ENCODE results near the gene RFLNA. TPM values are rescaled to one million over a fixed set of nuclear protein-coding genes. Genes with fewer than 3 reads are reported as not detected.

RFLNA gene, protein sequence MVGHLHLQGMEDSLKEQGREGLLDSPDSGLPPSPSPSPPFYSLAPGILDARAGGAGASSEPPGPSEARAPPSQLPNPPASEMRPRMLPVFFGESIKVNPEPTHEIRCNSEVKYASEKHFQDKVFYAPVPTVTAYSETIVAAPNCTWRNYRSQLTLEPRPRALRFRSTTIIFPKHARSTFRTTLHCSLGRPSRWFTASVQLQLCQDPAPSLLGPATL
- not detected for polyA plus RNA-seq (2012; ENCODE audit: missing spikeins)

- no peak for DNase-seq (ENCODE audit: insufficient read length)
- no peak for TF ChIP-seq POLR2A (IDR thresholded peaks at IDR 0.05; ENCODE audit: low read depth, low read length)
- no peak for TF ChIP-seq TAF1 (IDR thresholded peaks at IDR 0.05; ENCODE audit: borderline replicate concordance, low read depth, low read length)
- TF ChIP-seq POLR2AphosphoS5 (IDR thresholded peaks at IDR 0.05; ENCODE audit: low read depth, low read length) = no peak
- FAIRE-seq = no peak
These were observed at the start of gene RFLNA for GRCh38 chr12:124294780-124295341. Gene RFLNA, plus strand, starts transcription at chr12:124295093. Its CDS starts 337 bp downstream, at chr12:124295430.

- no peak for FAIRE-seq
- no peak for DNase-seq (ENCODE audit: insufficient read length)
- TF ChIP-seq POLR2A (IDR thresholded peaks at IDR 0.05; ENCODE audit: low read depth, low read length) (no peak), TAF1 (IDR thresholded peaks at IDR 0.05; ENCODE audit: borderline replicate concordance, low read depth, low read length) (no peak), POLR2AphosphoS5 (IDR thresholded peaks at IDR 0.05; ENCODE audit: low read depth, low read length) (no peak)
These were observed 47.6 kb upstream of the RFLNA start for GRCh38 chr12:124247331-124247730.

DNA sequence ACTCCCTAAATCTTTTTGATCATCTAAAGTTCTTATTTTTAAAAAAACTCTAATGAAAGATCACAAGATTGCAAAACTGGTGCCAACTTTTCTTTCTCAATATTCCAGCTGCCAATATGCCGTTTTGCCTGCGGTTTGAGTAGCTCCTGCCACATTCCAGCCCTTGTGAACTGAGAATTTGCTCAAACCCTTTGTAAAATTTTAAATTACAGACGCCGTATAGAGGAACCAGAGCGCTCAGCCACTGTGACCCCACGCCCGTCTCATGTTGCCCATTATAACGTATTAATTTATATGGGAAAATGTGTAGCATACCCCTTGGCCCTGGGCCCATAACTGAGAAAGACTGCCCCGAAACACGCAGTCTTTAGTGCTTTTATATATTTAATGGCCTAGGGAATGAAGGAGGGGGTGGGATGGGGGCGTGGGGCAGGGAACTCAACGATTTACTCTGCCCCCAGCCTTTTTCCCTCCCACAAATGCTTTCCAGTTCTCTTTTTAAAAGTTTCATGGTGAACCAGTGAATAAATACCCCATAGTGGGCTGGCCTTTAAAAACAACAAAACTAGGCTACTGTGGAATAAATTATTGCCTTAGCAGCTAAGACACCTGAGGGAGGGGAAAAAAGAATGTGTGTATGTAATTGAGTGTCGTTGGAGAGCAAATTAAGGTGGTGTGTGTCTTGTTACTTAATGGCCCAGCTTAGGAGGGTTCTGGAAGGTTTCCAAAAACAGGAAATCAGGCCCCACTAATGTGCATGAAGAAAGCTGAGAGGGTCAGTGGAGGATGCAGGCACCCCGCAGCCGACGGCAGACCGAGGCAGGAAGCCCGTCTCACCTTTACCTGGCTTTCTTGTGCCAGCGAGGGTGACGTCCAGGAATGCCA lies 45.7 kb upstream of the RFLNA start:
- TF ChIP-seq POLR2A (IDR thresholded peaks at IDR 0.05; ENCODE audit: low read depth, low read length) (no peak), POLR2AphosphoS5 (IDR thresholded peaks at IDR 0.05; ENCODE audit: low read depth, low read length) (no peak), TAF1 (IDR thresholded peaks at IDR 0.05; ENCODE audit: borderline replicate concordance, low read depth, low read length) (no peak)
- FAIRE-seq = no peak
- DNase-seq (ENCODE audit: insufficient read length) = no peak

GRCh38 chr12:124251186-124251585 lies 43.7 kb upstream of the RFLNA start:
- DNase-seq (ENCODE audit: insufficient read length) = no peak
- FAIRE-seq = no peak
- TF ChIP-seq POLR2AphosphoS5 (IDR thresholded peaks at IDR 0.05; ENCODE audit: low read depth, low read length) (no peak), TAF1 (IDR thresholded peaks at IDR 0.05; ENCODE audit: borderline replicate concordance, low read depth, low read length) (no peak), POLR2A (IDR thresholded peaks at IDR 0.05; ENCODE audit: low read depth, low read length) (no peak)

DNA sequence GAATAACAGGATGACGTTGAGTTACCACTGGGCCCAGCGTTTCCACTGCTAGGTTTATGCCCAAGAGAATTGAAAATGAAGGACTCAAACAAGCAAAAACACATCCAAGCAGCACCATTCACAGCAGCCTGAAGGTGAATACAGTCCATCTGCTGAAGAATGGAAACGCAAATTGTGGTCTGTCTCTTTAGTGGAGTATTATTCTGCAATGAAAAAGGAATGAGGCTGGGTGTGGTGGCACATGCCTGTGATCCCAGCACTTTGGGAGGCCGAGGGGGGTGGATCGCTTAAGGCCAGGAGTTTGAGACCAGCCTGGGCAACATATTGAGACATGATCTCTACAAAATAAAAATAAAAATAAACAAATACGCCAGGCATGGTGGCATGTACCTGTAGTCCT lies 41.9 kb upstream of the RFLNA start:
- TF ChIP-seq POLR2AphosphoS5 (IDR thresholded peaks at IDR 0.05; ENCODE audit: low read depth, low read length) (no peak), POLR2A (IDR thresholded peaks at IDR 0.05; ENCODE audit: low read depth, low read length) (no peak), TAF1 (IDR thresholded peaks at IDR 0.05; ENCODE audit: borderline replicate concordance, low read depth, low read length) (no peak)
- DNase-seq (ENCODE audit: insufficient read length) = no peak
- no peak for FAIRE-seq

GRCh38 chr12:124254126-124254525 lies 40.8 kb upstream of the RFLNA start:
- FAIRE-seq (no peak), DNase-seq (ENCODE audit: insufficient read length) (no peak)
- TF ChIP-seq POLR2A (IDR thresholded peaks at IDR 0.05; ENCODE audit: low read depth, low read length) (no peak), POLR2AphosphoS5 (IDR thresholded peaks at IDR 0.05; ENCODE audit: low read depth, low read length) (no peak), TAF1 (IDR thresholded peaks at IDR 0.05; ENCODE audit: borderline replicate concordance, low read depth, low read length) (no peak)

DNA sequence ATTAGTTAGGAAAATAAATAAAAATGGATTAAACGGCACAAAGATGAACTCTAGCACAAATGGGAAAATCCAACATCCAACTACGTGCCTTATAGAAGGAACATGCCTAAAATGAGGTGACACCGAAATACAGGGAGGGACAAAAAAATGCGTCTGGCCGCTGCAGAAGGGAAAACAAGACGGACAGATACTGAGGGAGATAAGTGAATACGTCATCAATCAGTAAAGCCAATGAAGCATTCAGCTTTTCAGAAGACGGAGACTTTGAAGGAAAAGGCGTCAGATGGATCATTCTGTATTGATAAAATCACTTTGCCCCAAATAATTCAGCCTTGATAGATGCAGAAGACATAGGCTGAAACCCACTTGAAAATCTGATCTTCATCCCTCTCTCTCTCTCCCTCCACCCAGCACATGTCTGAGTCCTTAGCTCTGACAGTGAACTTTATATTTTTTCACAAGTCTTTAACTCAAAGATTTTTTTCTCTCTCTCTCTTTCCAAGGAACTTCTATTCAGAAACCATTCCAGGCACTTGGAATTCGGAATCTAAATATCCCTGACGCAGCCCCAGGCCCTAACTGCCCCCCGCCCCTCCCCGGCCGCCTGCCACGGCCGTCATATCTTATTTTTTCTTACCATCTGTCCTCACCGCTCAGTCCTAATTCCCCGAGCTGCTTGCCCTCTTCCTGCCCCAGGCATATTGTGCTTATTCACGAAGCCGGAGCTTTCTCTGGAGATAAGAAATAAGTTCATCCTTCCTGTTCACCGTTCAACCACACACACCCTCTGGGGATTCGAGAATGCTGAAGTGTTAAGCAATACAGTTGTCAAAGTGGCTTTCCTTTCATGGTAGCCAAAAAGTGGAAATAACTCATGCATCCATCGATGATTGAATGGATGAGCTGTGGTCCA lies 35.5 kb upstream of the RFLNA start:
- TF ChIP-seq POLR2AphosphoS5 (IDR thresholded peaks at IDR 0.05; ENCODE audit: low read depth, low read length) = no peak
- no peak for TF ChIP-seq TAF1 (IDR thresholded peaks at IDR 0.05; ENCODE audit: borderline replicate concordance, low read depth, low read length)
- TF ChIP-seq POLR2A (IDR thresholded peaks at IDR 0.05; ENCODE audit: low read depth, low read length) = no peak
- DNase-seq (ENCODE audit: insufficient read length) (no peak), FAIRE-seq (no peak)

DNA sequence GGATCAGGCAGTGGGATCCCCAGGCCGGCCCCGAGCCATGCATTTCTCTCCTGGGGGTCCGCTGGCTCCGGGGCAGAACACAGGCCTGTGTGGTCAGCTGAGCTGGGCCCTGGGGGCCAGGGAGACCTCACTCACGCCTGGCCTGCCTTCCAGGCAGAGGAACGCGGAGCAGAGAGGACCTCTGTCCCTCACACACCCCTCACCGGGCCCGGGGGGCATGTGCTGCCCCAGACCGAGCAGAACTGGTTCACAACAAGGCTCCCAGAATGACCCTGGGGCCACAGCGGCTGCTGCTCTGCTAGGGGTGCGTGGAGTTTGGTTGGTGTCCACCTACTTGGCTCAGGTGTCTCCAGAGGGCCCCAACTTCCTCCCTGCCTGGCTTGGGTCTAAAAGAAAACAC lies 33.0 kb upstream of the RFLNA start:
- DNase-seq (ENCODE audit: insufficient read length) = no peak
- TF ChIP-seq POLR2AphosphoS5 (IDR thresholded peaks at IDR 0.05; ENCODE audit: low read depth, low read length) (no peak), POLR2A (IDR thresholded peaks at IDR 0.05; ENCODE audit: low read depth, low read length) (no peak), TAF1 (IDR thresholded peaks at IDR 0.05; ENCODE audit: borderline replicate concordance, low read depth, low read length) (no peak)
- FAIRE-seq = no peak

- DNase-seq (ENCODE audit: insufficient read length) = no peak
- TF ChIP-seq POLR2AphosphoS5 (IDR thresholded peaks at IDR 0.05; ENCODE audit: low read depth, low read length) = no peak
- no peak for TF ChIP-seq TAF1 (IDR thresholded peaks at IDR 0.05; ENCODE audit: borderline replicate concordance, low read depth, low read length)
- no peak for TF ChIP-seq POLR2A (IDR thresholded peaks at IDR 0.05; ENCODE audit: low read depth, low read length)
- no peak for FAIRE-seq
These were observed 30.7 kb upstream of the RFLNA start for GRCh38 chr12:124264089-124264795.

DNA sequence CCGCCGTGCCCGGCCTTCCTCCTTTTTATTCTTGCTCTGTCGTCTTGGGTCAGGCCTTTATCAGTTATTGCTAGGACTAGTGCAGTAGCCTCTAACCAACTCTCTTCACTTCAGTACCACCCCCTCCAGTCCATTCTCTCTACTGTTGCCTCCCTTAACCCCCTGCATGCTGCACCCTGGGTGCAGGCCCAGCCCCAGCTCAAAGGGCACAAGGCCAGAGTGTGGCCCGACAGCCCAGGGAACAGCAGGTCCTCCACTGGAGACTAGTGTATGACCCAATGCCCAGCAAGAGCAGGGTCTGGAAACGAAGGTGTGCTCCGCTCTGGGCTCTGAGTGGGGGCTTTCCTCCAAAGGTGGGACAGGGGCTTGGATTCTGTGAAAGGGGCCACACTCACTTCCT lies 30.0 kb upstream of the RFLNA start:
- FAIRE-seq = no peak
- TF ChIP-seq TAF1 (IDR thresholded peaks at IDR 0.05; ENCODE audit: borderline replicate concordance, low read depth, low read length) (no peak), POLR2A (IDR thresholded peaks at IDR 0.05; ENCODE audit: low read depth, low read length) (no peak), POLR2AphosphoS5 (IDR thresholded peaks at IDR 0.05; ENCODE audit: low read depth, low read length) (no peak)
- DNase-seq (ENCODE audit: insufficient read length) = no peak

Data from GM12892 (cell line).